HG03354 (cell line): ENCODE measurements around the gene CD244.
"Not testable (repeated sequence)": the region's sequence is repeated elsewhere in the genome, so short reads cannot be mapped to it uniquely, and the experiment has no call there.

Experiments used
- ATAC-seq: cut with Tn5 transposase; IDR thresholded peaks from one replicate; pipeline ENCODE4 v1.9.1; 2021; ENCODE audit warnings: mild to moderate bottlenecking; ENCODE audit not compliant: unreplicated experiment, poor library complexity, severe bottlenecking

CD244 gene

DNA sequence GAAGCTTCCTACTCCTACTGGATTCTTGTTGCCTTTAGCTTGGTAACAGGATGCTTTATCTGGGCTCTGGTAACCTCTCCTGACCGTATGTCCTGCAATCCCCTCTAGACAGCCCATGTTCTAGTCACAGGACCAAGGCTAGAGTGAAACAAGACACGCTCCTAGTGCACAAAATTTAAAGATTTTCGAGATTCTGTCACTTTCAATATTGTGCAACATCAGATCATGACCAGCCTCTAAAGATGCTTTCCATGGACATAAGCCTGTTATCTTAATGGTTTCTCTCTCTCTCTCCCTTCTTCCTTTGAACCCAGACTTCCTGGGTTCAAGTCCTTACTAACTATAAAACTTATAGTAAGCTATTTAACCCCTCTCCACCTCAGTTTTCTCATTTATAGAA is 68.3 kb downstream of the CD244 start:
- ATAC-seq, result no peak

DNA sequence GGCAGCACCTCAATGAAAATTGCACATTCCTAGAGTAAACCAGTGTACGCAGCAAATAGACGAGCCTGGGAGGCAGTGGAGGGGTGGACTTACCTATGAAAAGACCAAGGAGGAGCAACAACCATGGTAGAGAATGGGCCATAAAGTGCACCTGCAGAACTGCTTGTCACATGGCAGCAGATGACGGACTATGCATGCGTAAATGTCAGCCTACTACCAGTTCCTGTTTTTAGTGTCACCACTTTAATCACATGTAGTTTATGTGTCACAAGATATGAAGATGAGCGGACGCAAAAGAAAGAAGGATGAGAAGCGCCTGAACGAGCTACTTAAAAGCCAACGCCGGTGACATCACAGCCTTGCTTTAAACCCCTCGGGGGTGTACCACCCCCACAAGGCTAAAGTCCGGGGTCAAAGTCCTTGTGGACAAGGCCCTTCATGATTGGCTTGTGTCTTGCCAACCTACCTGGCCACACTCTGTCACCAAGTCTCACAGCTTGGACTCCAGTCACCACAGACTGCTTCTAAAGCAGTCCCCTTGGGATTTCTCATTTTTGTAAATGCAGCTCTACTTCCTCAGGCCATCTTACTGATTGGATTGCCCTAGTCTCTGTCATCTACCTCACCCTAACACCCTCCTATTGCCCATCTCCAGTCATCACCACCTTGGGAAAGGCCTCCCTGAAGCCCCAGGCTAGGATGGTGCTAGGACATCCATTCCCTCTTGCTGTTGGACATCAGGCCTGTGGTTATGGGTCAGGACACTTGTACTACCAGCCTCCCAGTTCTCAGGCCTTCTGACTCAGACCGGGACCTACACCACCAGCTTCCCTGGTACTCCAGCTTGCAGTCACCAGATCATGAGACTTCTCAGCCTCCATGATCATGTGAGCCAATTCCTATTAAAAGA is 72.7 kb downstream of the CD244 start:
- ATAC-seq, result peak; percentile 89

DNA sequence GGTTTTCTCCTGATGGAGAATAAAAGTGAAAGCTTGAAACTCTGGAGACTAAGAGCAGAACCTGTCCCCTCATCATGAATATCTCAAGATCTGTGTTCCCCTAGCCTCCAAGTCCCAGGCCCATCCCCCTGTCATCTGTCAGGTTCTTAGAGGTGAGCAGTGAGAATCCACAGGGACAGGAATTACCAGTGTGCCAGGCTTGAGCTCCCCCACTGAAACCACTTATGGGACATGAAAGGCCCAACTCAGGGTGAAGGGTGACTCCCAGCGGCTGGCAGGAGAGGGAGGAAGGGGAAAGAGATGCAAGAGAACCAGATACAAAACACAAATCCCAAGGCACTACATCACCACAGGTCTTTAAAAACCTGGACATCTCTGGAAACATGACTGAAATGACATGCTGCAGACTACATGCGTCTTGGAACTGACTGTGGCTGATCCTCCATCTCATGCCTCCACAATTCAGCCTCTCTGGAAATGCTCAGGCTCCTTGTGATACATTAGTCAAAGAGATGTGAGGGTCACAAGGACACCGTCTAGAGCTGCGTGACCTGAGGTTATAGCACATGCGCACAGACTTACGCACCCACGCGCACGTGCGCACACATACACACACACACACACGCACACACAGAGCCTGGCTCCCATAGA is 73.5 kb downstream of the CD244 start:
- peak; percentile 5 for ATAC-seq

DNA sequence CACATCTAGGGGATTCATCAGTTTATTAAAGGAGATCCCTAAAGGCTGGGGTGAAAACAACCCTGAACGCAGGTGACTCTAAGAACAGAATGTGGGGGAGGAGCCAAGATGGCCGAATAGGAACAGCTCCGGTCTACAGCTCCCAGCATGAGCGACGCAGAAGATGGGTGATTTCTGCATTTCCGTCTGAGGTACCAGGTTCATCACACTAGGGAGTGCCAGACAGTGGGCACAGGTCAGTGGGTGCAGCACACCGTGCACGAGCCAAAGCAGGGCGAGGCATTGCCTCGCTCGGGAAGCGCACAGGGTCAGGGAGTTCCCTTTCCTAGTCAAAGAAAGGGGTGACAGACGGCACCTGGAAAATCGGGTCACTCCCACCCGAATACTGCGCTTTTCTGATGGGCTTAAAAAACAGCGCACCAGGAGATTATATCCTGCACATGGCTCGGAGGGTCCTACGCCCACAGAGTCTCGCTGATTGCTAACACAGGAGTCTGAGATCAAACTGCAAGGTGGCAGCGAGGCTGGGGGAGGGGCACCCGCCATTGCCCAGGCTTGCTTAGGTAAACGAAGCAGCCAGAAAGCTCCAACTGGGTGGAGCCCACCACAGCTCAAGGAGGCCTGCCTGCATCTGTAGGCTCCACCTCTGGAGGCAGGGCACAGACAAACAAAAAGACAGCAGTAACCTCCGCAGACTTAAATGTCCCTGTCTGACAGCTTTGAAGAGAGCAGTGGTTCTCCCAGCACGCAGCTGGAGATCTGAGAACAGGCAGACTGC is 79.5 kb downstream of the CD244 start:
- not testable (repeated sequence) for ATAC-seq

DNA sequence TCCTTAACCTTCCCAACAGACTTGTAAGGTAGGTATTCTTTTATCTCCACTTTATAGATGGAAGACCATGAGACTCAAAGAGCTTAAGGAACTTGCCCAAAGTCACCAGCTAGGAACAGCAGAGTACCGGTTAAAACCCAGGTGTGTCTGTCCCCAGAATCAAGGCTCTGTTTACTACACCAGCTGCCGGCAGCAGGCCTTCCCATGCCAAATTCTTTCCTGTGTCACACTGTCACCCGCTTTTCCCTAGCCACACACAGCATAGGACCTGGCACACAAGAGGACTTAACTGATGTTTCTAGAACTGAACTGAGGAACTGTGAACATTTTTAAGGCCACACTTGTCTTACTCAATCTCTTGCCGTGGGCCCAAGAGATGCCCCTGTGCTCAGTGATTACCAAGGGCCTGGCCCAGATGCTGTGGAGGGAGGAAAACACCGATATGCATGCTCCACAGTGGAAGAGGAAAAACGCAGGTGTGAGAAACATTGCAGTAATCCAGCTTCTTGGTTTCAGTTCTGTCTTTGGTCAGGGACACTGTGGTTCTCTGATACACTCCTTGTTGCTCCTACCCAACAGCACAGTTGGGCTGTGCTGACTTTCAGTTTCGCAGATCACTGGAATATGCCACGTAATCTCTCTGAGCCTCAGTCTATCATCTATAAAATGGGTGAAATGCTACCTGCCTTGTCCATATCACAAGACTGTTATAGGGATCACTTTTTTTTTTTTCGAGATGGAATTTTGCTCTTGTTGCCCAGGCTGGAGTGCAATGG is 80.6 kb downstream of the CD244 start:
- ATAC-seq, result peak; percentile 83

DNA sequence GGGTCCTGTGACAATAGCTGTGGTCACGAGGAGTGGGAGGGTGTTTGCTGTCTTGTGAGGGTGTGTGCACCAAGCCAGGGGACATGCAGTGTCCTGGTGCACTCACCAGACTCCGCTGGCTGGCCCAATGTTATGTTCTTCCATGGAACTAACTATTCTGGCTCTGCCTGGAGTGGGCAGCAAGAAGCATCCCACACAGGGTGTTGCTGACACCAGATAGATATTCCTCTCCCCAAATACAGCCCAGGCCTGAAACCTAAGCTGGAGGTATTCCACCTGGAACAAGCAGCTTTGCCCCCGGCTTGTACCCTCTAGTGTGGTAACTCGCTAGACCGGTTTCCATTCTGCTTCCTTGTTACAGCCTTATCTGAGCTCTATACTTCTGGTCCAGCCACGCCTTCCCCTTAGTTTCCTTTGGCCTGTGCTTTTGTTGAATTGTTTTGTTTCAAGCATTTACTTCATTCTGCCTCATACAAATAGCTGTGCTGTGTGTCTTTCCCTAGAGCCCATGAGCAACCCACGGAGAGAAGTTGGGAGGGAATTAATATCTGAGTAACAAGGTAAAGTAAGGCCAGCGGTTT is 81.4 kb downstream of the CD244 start:
- ATAC-seq, result no peak

DNA sequence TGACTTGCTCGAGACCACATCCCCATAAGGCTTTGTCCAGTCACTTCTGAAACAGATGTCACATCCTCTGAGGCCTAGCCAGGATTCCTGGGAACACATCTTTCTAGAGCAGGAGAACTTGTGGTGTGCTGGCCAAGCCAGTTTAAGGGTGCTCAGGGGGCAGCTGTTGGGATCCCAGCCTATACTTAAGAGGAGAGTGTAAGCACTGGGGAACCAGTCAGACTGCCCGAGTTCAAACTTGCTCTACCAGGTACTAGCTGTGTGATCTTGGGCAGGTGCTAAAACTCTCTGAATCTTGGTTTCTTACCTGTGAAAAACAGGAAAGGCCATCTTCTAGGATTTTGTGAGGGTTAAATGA is 82.3 kb downstream of the CD244 start:
- no peak for ATAC-seq
